BE2C (cell line): ENCODE results near the gene DES.
A peak's percentile ranks its signal among the peaks of the same experiment; 100 is the strongest.

ENCODE experiments used
- DNase-seq: peaks from one replicate; pipeline ENCODE4 v3.0.0-alpha.2; 2020
- H3K27me3 ChIP-seq: fragments of 250-450 bp; sonication (Bioruptor Pico); 2 replicates; pipeline ENCODE4 v1.5.1; 2020; ENCODE audit warnings: mild to moderate bottlenecking
- H3K36me3 ChIP-seq: fragments of 250-450 bp; sonication (Bioruptor Pico); 2 replicates; pipeline ENCODE4 v1.5.1; 2020; ENCODE audit warnings: mild to moderate bottlenecking
- H3K4me1 ChIP-seq: fragments of 250-450 bp; sonication (Bioruptor Pico); 2 replicates; pipeline ENCODE4 v1.5.1; 2020
- H3K4me3 ChIP-seq: 2 replicates; pipeline ENCODE4 v1.5.1; 2011; ENCODE audit warnings: low read depth, low read length
- H3K9me3 ChIP-seq: fragments of 250-450 bp; sonication (Bioruptor Pico); 2 replicates; pipeline ENCODE4 v1.5.1; 2020
- CTCF ChIP-seq: IDR thresholded peaks from 2 replicates; pipeline ENCODE4 v1.5.1; 2012; ENCODE audit warnings: mild to moderate bottlenecking, low read depth, low read length

Gene DES

GRCh38 chr2:219396863-219397457 lies 21.2 kb upstream of the DES start:
- H3K36me3 ChIP-seq: no peaks in the 10 kb centered on the region
- no peaks in the 10 kb centered on the region for H3K9me3 ChIP-seq
- H3K4me1 ChIP-seq: peaks cover 15% of the 10 kb centered on the region
- no peak for TF ChIP-seq CTCF
- H3K4me3 ChIP-seq: no peak overlapping the region
- no peaks in the 10 kb centered on the region for H3K27me3 ChIP-seq
- DNase-seq: no peak

GRCh38 chr2:219398721-219399363 lies 19.3 kb upstream of the DES start:
- H3K9me3 ChIP-seq: no peaks in the 10 kb centered on the region
- no peaks in the 10 kb centered on the region for H3K27me3 ChIP-seq
- no peak overlapping the region for H3K4me3 ChIP-seq
- TF ChIP-seq CTCF: no peak
- peaks cover 24% of the 10 kb centered on the region for H3K4me1 ChIP-seq
- no peak for DNase-seq
- no peaks in the 10 kb centered on the region for H3K36me3 ChIP-seq

- H3K4me3 ChIP-seq: no peak overlapping the region
Measured at GRCh38 chr2:219399716-219400478, 18.3 kb upstream of the DES start.

GRCh38 chr2:219400562-219400961 lies 17.6 kb upstream of the DES start:
- peak; percentile 66 for DNase-seq
- H3K9me3 ChIP-seq: no peaks in the 10 kb centered on the region
- TF ChIP-seq CTCF: no peak
- peaks cover 24% of the 10 kb centered on the region for H3K4me1 ChIP-seq
- no peak overlapping the region for H3K4me3 ChIP-seq
- H3K27me3 ChIP-seq: no peaks in the 10 kb centered on the region
- no peaks in the 10 kb centered on the region for H3K36me3 ChIP-seq

More at GRCh38 chr2:219399716-219400478, 18.3 kb upstream of the DES start:
- Histone ChIP-seq H3K27me3 (no peaks in the 10 kb centered on the region), H3K4me1 (peaks cover 24% of the 10 kb centered on the region), H3K9me3 (no peaks in the 10 kb centered on the region), H3K36me3 (no peaks in the 10 kb centered on the region)
- no peak for TF ChIP-seq CTCF
- no peak for DNase-seq

GRCh38 chr2:219401606-219402005 lies 16.6 kb upstream of the DES start:
- DNase-seq: no peak
- Histone ChIP-seq H3K9me3 (no peaks in the 10 kb centered on the region), H3K36me3 (no peaks in the 10 kb centered on the region), H3K4me3 (no peak overlapping the region), H3K27me3 (no peaks in the 10 kb centered on the region), H3K4me1 (peaks cover 24% of the 10 kb centered on the region)
- no peak for TF ChIP-seq CTCF
